H1 (cell line): ENCODE data around the gene ARHGAP26. TPM values are rescaled to one million over a fixed set of nuclear protein-coding genes. Genes with fewer than 3 reads are reported as not detected.

Experiments used
- CTCF ChIA-PET: fragments of 300-600 bp; sonication (Branson Sonifier 250); formaldehyde crosslinking; loops from one replicate; lab custom pipeline; 2021; ENCODE audit not compliant: partially characterized antibody; lab: Charles Lee
- POLR2A ChIA-PET: fragments of 300-600 bp; sonication (Branson Sonifier 250); formaldehyde crosslinking; loops from one replicate; lab custom pipeline; 2021; ENCODE audit warnings: inconsistent platforms; ENCODE audit not compliant: partially characterized antibody; lab: Charles Lee
- DNase-seq, 2 experiments: peaks; one replicate each; pipeline versions ENCODE4 v3.0.0 to v3.0.0-alpha.2; 2010 to 2022; ENCODE audit warnings: low spot score in 2 of 2, low read depth in 1 of 2, mixed read lengths in 1 of 2
- FAIRE-seq: peaks from 2 replicates; lab custom pipeline; 2011; peaks lifted over from hg19 to GRCh38; lab: Jason Lieb, UNC
- H2AFZ ChIP-seq: 2 replicates; pipeline ENCODE4 v1.8.1; 2012; ENCODE audit warnings: low read length, inconsistent platforms
- H2AK5ac ChIP-seq: 2 replicates; pipeline ENCODE4 v1.6.1; 2013; ENCODE audit warnings: low read depth, low read length
- H2BK120ac ChIP-seq: replicated peaks from 2 replicates; pipeline ENCODE3; 2013; ENCODE audit warnings: low read depth, low read length, inconsistent platforms
- H2BK12ac ChIP-seq: 2 replicates; pipeline ENCODE4 v1.6.1; 2013; ENCODE audit warnings: low read depth, low read length
- H2BK15ac ChIP-seq: 2 replicates; pipeline ENCODE4 v1.6.1; 2013; ENCODE audit warnings: low read length
- H2BK20ac ChIP-seq: 2 replicates; pipeline ENCODE4 v1.6.1; 2013; ENCODE audit warnings: low read length
- H2BK5ac ChIP-seq: 2 replicates; pipeline ENCODE4 v1.6.1; 2013; ENCODE audit warnings: low read depth, low read length
- H3K14ac ChIP-seq: 2 replicates; pipeline ENCODE4 v1.6.1; 2013; ENCODE audit warnings: inconsistent platforms; ENCODE audit not compliant: insufficient read length
- H3K18ac ChIP-seq: 2 replicates; pipeline ENCODE4 v1.6.1; 2013; ENCODE audit warnings: low read length; ENCODE audit errors: extremely low read depth
- H3K23ac ChIP-seq: 2 replicates; pipeline ENCODE4 v1.6.1; 2013; ENCODE audit warnings: inconsistent platforms; ENCODE audit not compliant: insufficient read length
- H3K23me2 ChIP-seq: 2 replicates; pipeline ENCODE4 v1.6.1; 2013; ENCODE audit warnings: low read depth, low read length
- H3K27ac ChIP-seq: 2 replicates; pipeline ENCODE4 v1.6.1; 2011; ENCODE audit warnings: low read depth, low read length, inconsistent platforms
- H3K27me3 ChIP-seq, 4 experiments: replicated peaks in 1 of 4; 1 replicate in 1 of 4; 2 replicates in 3 of 4; pipeline versions ENCODE4 v1.6.1 to v1.8.1; 2011 to 2013; ENCODE audit warnings: low read length in 3 of 4, mild to moderate bottlenecking in 3 of 4, inconsistent platforms in 2 of 4, mixed read lengths in 2 of 4, moderate library complexity in 1 of 4; ENCODE audit not compliant: control insufficient read depth in 3 of 4, insufficient read depth in 3 of 4; ENCODE audit errors: extremely low read depth in 1 of 4
- H3K36me3 ChIP-seq, 4 experiments: 2 replicates each; pipeline versions ENCODE4 v1.6.1 to v1.8.1; 2011 to 2013; ENCODE audit warnings: mild to moderate bottlenecking in 4 of 4, low read length in 3 of 4, moderate library complexity in 2 of 4, control low read depth in 1 of 4, inconsistent platforms in 1 of 4; ENCODE audit not compliant: insufficient read depth in 4 of 4, control insufficient read depth in 2 of 4
- H3K4ac ChIP-seq: replicated peaks from 2 replicates; pipeline ENCODE3; 2013; ENCODE audit warnings: low read length, low read depth, mixed read lengths, inconsistent platforms; ENCODE audit not compliant: insufficient read length
- H3K4me1 ChIP-seq, 4 experiments: replicated peaks in 1 of 4; 1 replicate in 1 of 4; 2 replicates in 3 of 4; pipeline versions ENCODE4 v1.6.1 to v1.8.1; 2011 to 2013; ENCODE audit warnings: low read length in 3 of 4, inconsistent platforms in 2 of 4, mixed read lengths in 1 of 4; ENCODE audit not compliant: insufficient read depth in 4 of 4, control insufficient read depth in 3 of 4
- H3K4me2 ChIP-seq, 2 experiments: 2 replicates each; pipeline versions ENCODE4 v1.6.1 to v1.8.1; 2011 to 2013; ENCODE audit warnings: low read depth in 2 of 2, low read length in 2 of 2, control low read depth in 1 of 2, inconsistent platforms in 1 of 2, mild to moderate bottlenecking in 1 of 2; ENCODE audit not compliant: insufficient read depth in 1 of 2
- H3K4me3 ChIP-seq, 4 experiments: fragments of 200-600, 300-600 bp in 1 of 4; sonication (generic), shearing (Covaris generic), sonication (Bioruptor Twin) in 1 of 4; 2 replicates each; pipeline versions ENCODE4 v1.5.1 to v1.8.1; 2011 to 2016; ENCODE audit warnings: low read length in 4 of 4, low read depth in 3 of 4, control low read depth in 2 of 4, inconsistent platforms in 2 of 4, mild to moderate bottlenecking in 2 of 4, mixed read lengths in 1 of 4, moderate library complexity in 1 of 4; ENCODE audit not compliant: insufficient read depth in 2 of 4; ENCODE audit errors: extremely low read depth in 1 of 4
- H3K56ac ChIP-seq: replicated peaks from 2 replicates; pipeline ENCODE3; 2013; ENCODE audit warnings: low read depth, mild to moderate bottlenecking, mixed read lengths, low read length, inconsistent platforms; ENCODE audit not compliant: insufficient read length
- H3K79me1 ChIP-seq: 2 replicates; pipeline ENCODE4 v1.6.1; 2013; ENCODE audit warnings: low read depth, low read length, control low read depth
- H3K79me2 ChIP-seq, 2 experiments: 2 replicates each; pipeline versions ENCODE4 v1.6.1 to v1.8.1; 2012 to 2013; ENCODE audit warnings: low read length in 2 of 2, mild to moderate bottlenecking in 2 of 2, inconsistent platforms in 1 of 2; ENCODE audit not compliant: insufficient read depth in 2 of 2, control insufficient read depth in 1 of 2
- H3K9ac ChIP-seq, 4 experiments: replicated peaks in 1 of 4; 1 replicate in 1 of 4; 2 replicates in 3 of 4; pipeline versions ENCODE4 v1.6.1 to v1.8.1; 2011 to 2013; ENCODE audit warnings: low read depth in 3 of 4, low read length in 3 of 4, control low read depth in 2 of 4, mild to moderate bottlenecking in 2 of 4, moderate library complexity in 2 of 4, inconsistent platforms in 1 of 4; ENCODE audit errors: extremely low read depth in 1 of 4
- H3K9me3 ChIP-seq, 2 experiments: 2 replicates each; pipeline versions ENCODE4 v1.6.1 to v1.8.1; 2012 to 2013; ENCODE audit warnings: mild to moderate bottlenecking in 2 of 2, moderate library complexity in 2 of 2, control low read depth in 1 of 2, inconsistent platforms in 1 of 2, low read depth in 1 of 2, low read length in 1 of 2, mixed read lengths in 1 of 2; ENCODE audit not compliant: insufficient read depth in 2 of 2
- H4K20me1 ChIP-seq, 2 experiments: replicated peaks in 1 of 2; 2 replicates each; pipeline versions ENCODE3 to v1.8.1; 2011 to 2013; ENCODE audit warnings: inconsistent platforms in 2 of 2, low read length in 2 of 2, mild to moderate bottlenecking in 1 of 2; ENCODE audit not compliant: insufficient read depth in 2 of 2, control insufficient read depth in 1 of 2
- H4K5ac ChIP-seq: 2 replicates; pipeline ENCODE4 v1.6.1; 2013; ENCODE audit warnings: low read length, low read depth, mixed read lengths, inconsistent platforms; ENCODE audit not compliant: insufficient read length
- H4K8ac ChIP-seq: 2 replicates; pipeline ENCODE4 v1.8.0; 2013; ENCODE audit warnings: mild to moderate bottlenecking, moderate library complexity, low read length, inconsistent platforms; ENCODE audit not compliant: insufficient read depth; ENCODE audit errors: extremely low read depth
- H4K91ac ChIP-seq: replicated peaks from 2 replicates; pipeline ENCODE3; 2013; ENCODE audit warnings: low read length, mixed read lengths, inconsistent platforms; ENCODE audit not compliant: insufficient read length
- CEBPB ChIP-seq: IDR thresholded peaks from 2 replicates; pipeline ENCODE4 v1.6.1; 2012; ENCODE audit warnings: low read depth, low read length
- KDM5A ChIP-seq: fragments of 200-600 bp; IDR thresholded peaks from 2 replicates; pipeline ENCODE4 v1.7.1; 2012; ENCODE audit warnings: mild to moderate bottlenecking, low read length, inconsistent platforms, mixed read lengths
- RNF2 ChIP-seq: fragments of 200-900, 300-1000 bp; sonication (generic); IDR thresholded peaks from 2 replicates; pipeline ENCODE4 v1.7.1; 2016; ENCODE audit warnings: borderline replicate concordance, low read depth, mild to moderate bottlenecking, antibody characterized with exemption, low read length; ENCODE audit not compliant: poor library complexity, severe bottlenecking; ENCODE audit errors: missing control alignments
- WGBS, 2 experiments: shearing (Covaris generic) in 1 of 2; methylation state at CpG; one replicate each; pipeline versions ENCODE4 v1.1.6 to v1.1.7; 2013 to 2015; ENCODE audit warnings: low lambda C conversion rate in 2 of 2, mixed read lengths in 2 of 2, inconsistent platforms in 1 of 2, low coverage in 1 of 2, missing lambda C conversion rate in 1 of 2; ENCODE audit not compliant: insufficient replicate concordance in 2 of 2, insufficient coverage in 1 of 2, insufficient read length in 1 of 2; ENCODE audit errors: extremely low coverage in 1 of 2, missing lambda C conversion rate in 1 of 2; 5-methylcytosine and 5-hydroxymethylcytosine counted together
- polyA plus RNA-seq, 7 experiments: library from polyadenylated mRNA; depleted of rRNA in 3 of 7; stranded (reverse) in 5 of 7; unstranded in 2 of 7; fragments of >200 nt in 5 of 7; fragments of 200-250 nt in 2 of 7; gene quantifications; 1 replicate in 5 of 7; 2 replicates in 1 of 7; 4 replicates in 1 of 7; pipeline versions ENCODE4 v1.2.1 to v1.2.3, GENCODE V29; 2011 to 2013; ENCODE audit warnings: missing spikeins in 2 of 7, mixed read lengths in 2 of 7
- total RNA-seq: library from RNA; stranded (reverse); fragmentation: NEBNext Ultra II Directional; extraction: Animal tissue kit (Norgen Biotek cat#: 25700); gene quantifications from 2 replicates; pipeline ENCODE4 v1.2.1, GENCODE V29; 2021
- TF ChIP-seq, protein P1 (sequence below): IDR thresholded peaks from 2 replicates; pipeline ENCODE4 v1.6.1; 2012; ENCODE audit warnings: inconsistent platforms

ARHGAP26 gene
- total and polyA plus RNA-seq, 2 of the 8 experiments (the other 6 are each of a cell fraction or from before 2014, with no cell fraction given): 7.1 to 24.8 TPM

DNA sequence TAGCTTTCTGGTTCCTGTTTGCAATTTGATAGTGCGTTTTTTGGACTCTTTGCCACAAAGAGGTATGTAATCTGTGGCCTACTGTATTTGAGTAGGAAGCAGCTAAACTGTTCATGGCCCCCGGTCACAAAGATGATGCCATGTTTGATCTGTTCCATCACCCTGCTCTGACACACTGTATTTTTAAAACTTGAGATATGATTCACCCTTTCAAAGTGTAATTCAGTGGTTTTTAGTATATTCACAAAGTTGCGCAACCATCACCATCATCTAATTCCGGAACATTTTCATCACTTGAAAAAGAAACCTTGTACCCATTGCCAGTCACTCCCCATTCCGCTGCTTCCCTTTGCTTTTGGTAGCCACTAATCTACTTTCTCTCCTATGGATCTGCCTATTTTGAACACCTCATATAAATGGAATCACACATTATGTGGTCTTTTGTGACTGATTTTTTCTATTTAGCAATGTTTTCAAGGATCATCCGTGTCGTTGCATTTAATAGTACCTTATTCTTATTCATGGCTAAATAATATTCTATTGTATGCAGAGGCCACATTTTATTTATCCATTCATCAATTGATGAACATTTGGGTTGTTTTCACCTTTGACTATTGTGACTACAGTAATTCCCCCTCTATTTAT, 491.7 kb downstream of the ARHGAP26 start:
- H3K9me3 ChIP-seq: no peaks in the 10 kb centered on the region
- no peak overlapping the region for H4K8ac ChIP-seq
- no peak overlapping the region for H3K56ac ChIP-seq
- H3K79me1 ChIP-seq: no peaks in the 10 kb centered on the region
- no peak overlapping the region for H4K5ac ChIP-seq
- no peak overlapping the region for H4K91ac ChIP-seq
- no peak overlapping the region for H3K4ac ChIP-seq
- H2BK12ac ChIP-seq: no peak overlapping the region
- H3K9ac ChIP-seq: no peak overlapping the region
- ChIA-PET POLR2A (no interaction called here), CTCF (no interaction called here)
- WGBS, 2 experiments: 92% methylated on average over 7 of the region's 7 CpGs; no CpG with 5 or more reads in 1 of the 2 experiments
- FAIRE-seq: no peak
- no peaks in the 10 kb centered on the region for H3K79me2 ChIP-seq
- no peaks in the 10 kb centered on the region for H3K36me3 ChIP-seq
- no peak for DNase-seq
- no peaks in the 10 kb centered on the region for H3K27me3 ChIP-seq
- H3K27ac ChIP-seq: no peak overlapping the region
- H2BK5ac ChIP-seq: no peak overlapping the region
- H3K18ac ChIP-seq: no peak overlapping the region
- no peak overlapping the region for H2AFZ ChIP-seq
- H3K4me1 ChIP-seq: no peaks in the 10 kb centered on the region
- no peak overlapping the region for H3K4me2 ChIP-seq
- TF ChIP-seq RNF2: no peak
- TF ChIP-seq CEBPB: peak; percentile 84
- TF ChIP-seq, protein P1, sequence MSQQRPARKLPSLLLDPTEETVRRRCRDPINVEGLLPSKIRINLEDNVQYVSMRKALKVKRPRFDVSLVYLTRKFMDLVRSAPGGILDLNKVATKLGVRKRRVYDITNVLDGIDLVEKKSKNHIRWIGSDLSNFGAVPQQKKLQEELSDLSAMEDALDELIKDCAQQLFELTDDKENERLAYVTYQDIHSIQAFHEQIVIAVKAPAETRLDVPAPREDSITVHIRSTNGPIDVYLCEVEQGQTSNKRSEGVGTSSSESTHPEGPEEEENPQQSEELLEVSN: no peak
- TF ChIP-seq KDM5A: no peak
- TF ChIP-seq, all 59 proteins: peak for 1
- H2BK15ac ChIP-seq: no peak overlapping the region
- no peaks in the 10 kb centered on the region for H4K20me1 ChIP-seq
- H2BK20ac ChIP-seq: no peak overlapping the region
- no peaks in the 10 kb centered on the region for H3K23me2 ChIP-seq
- H3K4me3 ChIP-seq: no peak overlapping the region
- no peak overlapping the region for H2AK5ac ChIP-seq
- H3K23ac ChIP-seq: no peak overlapping the region
- no peak overlapping the region for H3K14ac ChIP-seq
- no peak overlapping the region for H2BK120ac ChIP-seq
